ENCODE results near the gene FAM118A. TPM values are rescaled to one million over a fixed set of nuclear protein-coding genes. Genes with fewer than 3 reads are reported as not detected.

Gene FAM118A
- total and polyA plus RNA-seq, 9 of the 15 experiments (the other 6 are each of a cell fraction or from before 2014, with no cell fraction given) = 17.0 to 223 (median 59.4) TPM

- H2AFZ ChIP-seq (ENCODE audit: low read depth, low read length) = no peak overlapping the region
- H3K9me1 ChIP-seq (ENCODE audit: control insufficient read depth, insufficient read depth, low read length) = no peaks in the 10 kb centered on the region
- peak overlapping the region; percentile 64 to 95 for H3K9ac ChIP-seq (ENCODE audit: insufficient read depth in 1 of 2, low read depth in 2 of 2, low read length in 2 of 2)
- ChIA-PET POLR2A (interaction anchor here (1.4 kb wide), 1 partner anchor 17 kb away, joined by 5 read pairs; no protein-coding TSS in a partner anchor), CTCF (ENCODE audit: low intra/inter-chr PET ratio) (no interaction called here)
- no peaks in the 10 kb centered on the region for H3K9me3 ChIP-seq (replicated peaks; ENCODE audit: control insufficient read depth, insufficient read depth, low read depth, low read length)
- DNase-seq (ENCODE audit: extremely low read depth in 1 of 4, low spot score in 3 of 4) (no peak), FAIRE-seq (no peak), ATAC-seq (no peak)
- H4K20me1 ChIP-seq (replicated peaks; ENCODE audit: control insufficient read depth, insufficient read depth, low read length) = no peaks in the 10 kb centered on the region
- 8% methylated on average over 12 of the region's 14 CpGs for WGBS (ENCODE audit: insufficient coverage, low coverage, missing lambda C conversion rate)
- H3K79me2 ChIP-seq (ENCODE audit: control insufficient read depth, insufficient read depth, low read length) = peaks cover 61% of the 10 kb centered on the region
- BruUV-seq (replicated peaks) = TSS peak; percentile 52
- H3K4me1 ChIP-seq (replicated peaks in 1 of 2; ENCODE audit: control insufficient read depth in 2 of 2, insufficient read depth in 2 of 2, low read length in 2 of 2) = peaks cover 41 to 48% of the 10 kb centered on the region in 2 experiments; a peak in 4 of 5 replicates
- in situ Hi-C loops (cut with MboI) (no loop called here), intact Hi-C loops (cut with micrococcal nuclease) (no loop called here)
- H3K27ac ChIP-seq (ENCODE audit: extremely low read depth, low read depth, low read length) = peak overlapping the region; percentile 76; the same call in 2 of the 3 replicates
- peaks cover 17% of the 10 kb centered on the region; the same call in 2 of the 3 replicates for H3K36me3 ChIP-seq (ENCODE audit: control insufficient read depth, insufficient read depth, low read length)
- no peaks in the 10 kb centered on the region for H3K27me3 ChIP-seq (ENCODE audit: control insufficient read depth in 2 of 2, insufficient read depth in 2 of 2, low read length in 2 of 2)
- peak overlapping the region; percentile 81 for H3K4me3 ChIP-seq
- H3K4me2 ChIP-seq (ENCODE audit: insufficient read depth, low read length) = peak overlapping the region; percentile 81
- TF ChIP-seq EWSR1 (IDR thresholded peaks at IDR 0.05; ENCODE audit: borderline replicate concordance, low read depth, partially characterized antibody) = no peak
- TF ChIP-seq RBBP5 (IDR thresholded peaks at IDR 0.05; ENCODE audit: borderline replicate concordance, insufficient read depth, low read length, poor library complexity, severe bottlenecking) = peak; percentile 14
- TF ChIP-seq SMAD4 (CRISPR knock-in tag; conservative IDR thresholded peaks at IDR 0.05) = no peak
- TF ChIP-seq ZNF197 (CRISPR knock-in tag; IDR thresholded peaks at IDR 0.05; ENCODE audit: low read depth) = no peak
- TF ChIP-seq THRAP3 (IDR thresholded peaks at IDR 0.05; ENCODE audit: borderline replicate concordance) = no peak
- TF ChIP-seq, protein P1, sequence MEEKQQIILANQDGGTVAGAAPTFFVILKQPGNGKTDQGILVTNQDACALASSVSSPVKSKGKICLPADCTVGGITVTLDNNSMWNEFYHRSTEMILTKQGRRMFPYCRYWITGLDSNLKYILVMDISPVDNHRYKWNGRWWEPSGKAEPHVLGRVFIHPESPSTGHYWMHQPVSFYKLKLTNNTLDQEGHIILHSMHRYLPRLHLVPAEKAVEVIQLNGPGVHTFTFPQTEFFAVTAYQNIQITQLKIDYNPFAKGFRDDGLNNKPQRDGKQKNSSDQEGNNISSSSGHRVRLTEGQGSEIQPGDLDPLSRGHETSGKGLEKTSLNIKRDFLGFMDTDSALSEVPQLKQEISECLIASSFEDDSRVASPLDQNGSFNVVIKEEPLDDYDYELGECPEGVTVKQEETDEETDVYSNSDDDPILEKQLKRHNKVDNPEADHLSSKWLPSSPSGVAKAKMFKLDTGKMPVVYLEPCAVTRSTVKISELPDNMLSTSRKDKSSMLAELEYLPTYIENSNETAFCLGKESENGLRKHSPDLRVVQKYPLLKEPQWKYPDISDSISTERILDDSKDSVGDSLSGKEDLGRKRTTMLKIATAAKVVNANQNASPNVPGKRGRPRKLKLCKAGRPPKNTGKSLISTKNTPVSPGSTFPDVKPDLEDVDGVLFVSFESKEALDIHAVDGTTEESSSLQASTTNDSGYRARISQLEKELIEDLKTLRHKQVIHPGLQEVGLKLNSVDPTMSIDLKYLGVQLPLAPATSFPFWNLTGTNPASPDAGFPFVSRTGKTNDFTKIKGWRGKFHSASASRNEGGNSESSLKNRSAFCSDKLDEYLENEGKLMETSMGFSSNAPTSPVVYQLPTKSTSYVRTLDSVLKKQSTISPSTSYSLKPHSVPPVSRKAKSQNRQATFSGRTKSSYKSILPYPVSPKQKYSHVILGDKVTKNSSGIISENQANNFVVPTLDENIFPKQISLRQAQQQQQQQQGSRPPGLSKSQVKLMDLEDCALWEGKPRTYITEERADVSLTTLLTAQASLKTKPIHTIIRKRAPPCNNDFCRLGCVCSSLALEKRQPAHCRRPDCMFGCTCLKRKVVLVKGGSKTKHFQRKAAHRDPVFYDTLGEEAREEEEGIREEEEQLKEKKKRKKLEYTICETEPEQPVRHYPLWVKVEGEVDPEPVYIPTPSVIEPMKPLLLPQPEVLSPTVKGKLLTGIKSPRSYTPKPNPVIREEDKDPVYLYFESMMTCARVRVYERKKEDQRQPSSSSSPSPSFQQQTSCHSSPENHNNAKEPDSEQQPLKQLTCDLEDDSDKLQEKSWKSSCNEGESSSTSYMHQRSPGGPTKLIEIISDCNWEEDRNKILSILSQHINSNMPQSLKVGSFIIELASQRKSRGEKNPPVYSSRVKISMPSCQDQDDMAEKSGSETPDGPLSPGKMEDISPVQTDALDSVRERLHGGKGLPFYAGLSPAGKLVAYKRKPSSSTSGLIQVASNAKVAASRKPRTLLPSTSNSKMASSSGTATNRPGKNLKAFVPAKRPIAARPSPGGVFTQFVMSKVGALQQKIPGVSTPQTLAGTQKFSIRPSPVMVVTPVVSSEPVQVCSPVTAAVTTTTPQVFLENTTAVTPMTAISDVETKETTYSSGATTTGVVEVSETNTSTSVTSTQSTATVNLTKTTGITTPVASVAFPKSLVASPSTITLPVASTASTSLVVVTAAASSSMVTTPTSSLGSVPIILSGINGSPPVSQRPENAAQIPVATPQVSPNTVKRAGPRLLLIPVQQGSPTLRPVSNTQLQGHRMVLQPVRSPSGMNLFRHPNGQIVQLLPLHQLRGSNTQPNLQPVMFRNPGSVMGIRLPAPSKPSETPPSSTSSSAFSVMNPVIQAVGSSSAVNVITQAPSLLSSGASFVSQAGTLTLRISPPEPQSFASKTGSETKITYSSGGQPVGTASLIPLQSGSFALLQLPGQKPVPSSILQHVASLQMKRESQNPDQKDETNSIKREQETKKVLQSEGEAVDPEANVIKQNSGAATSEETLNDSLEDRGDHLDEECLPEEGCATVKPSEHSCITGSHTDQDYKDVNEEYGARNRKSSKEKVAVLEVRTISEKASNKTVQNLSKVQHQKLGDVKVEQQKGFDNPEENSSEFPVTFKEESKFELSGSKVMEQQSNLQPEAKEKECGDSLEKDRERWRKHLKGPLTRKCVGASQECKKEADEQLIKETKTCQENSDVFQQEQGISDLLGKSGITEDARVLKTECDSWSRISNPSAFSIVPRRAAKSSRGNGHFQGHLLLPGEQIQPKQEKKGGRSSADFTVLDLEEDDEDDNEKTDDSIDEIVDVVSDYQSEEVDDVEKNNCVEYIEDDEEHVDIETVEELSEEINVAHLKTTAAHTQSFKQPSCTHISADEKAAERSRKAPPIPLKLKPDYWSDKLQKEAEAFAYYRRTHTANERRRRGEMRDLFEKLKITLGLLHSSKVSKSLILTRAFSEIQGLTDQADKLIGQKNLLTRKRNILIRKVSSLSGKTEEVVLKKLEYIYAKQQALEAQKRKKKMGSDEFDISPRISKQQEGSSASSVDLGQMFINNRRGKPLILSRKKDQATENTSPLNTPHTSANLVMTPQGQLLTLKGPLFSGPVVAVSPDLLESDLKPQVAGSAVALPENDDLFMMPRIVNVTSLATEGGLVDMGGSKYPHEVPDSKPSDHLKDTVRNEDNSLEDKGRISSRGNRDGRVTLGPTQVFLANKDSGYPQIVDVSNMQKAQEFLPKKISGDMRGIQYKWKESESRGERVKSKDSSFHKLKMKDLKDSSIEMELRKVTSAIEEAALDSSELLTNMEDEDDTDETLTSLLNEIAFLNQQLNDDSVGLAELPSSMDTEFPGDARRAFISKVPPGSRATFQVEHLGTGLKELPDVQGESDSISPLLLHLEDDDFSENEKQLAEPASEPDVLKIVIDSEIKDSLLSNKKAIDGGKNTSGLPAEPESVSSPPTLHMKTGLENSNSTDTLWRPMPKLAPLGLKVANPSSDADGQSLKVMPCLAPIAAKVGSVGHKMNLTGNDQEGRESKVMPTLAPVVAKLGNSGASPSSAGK (IDR thresholded peaks at IDR 0.05) = no peak
Observed at GRCh38 chr22:45310977-45311531, 1.3 kb downstream of the FAM118A start.

All from K562 (cell line).